ENCODE data around the gene FOXQ1. TPM values are rescaled to one million over a fixed set of nuclear protein-coding genes. Genes with fewer than 3 reads are reported as not detected.

The FOXQ1 gene
- total and polyA plus RNA-seq, 4 donors = 0.28 to 1.1 TPM; not detected in 2

GRCh38 chr6:1335367-1336037, 23.6 kb downstream of the FOXQ1 start:
- Histone ChIP-seq H3K27ac (ENCODE audit: low read depth in 1 of 2, low read length in 2 of 2) (peak overlapping the region; percentile 16 to 36), H3K4me1 (ENCODE audit: control insufficient read depth in 4 of 4, insufficient read depth in 4 of 4, low read length in 3 of 4) (peaks cover 3 to 28% (median 22%) of the 10 kb centered on the region in 4 donors), H3K36me3 (ENCODE audit: control insufficient read depth in 4 of 4, insufficient read depth in 3 of 4, low read depth in 1 of 4, low read length in 3 of 4) (no peaks in the 10 kb centered on the region), H3K9ac (ENCODE audit: low read depth in 1 of 2, low read length in 2 of 2) (no peak overlapping the region), H3K27me3 (ENCODE audit: control insufficient read depth in 4 of 4, insufficient read depth in 4 of 4, low read length in 3 of 4) (peaks cover 0 to 4% (median 0%) of the 10 kb centered on the region in 4 donors), H3K4me3 (ENCODE audit: low read depth in 1 of 3, low read length in 3 of 3) (no peak overlapping the region), H3K9me3 (ENCODE audit: control insufficient read depth in 4 of 4, low read length in 3 of 4) (no peaks in the 10 kb centered on the region)
- TF ChIP-seq TAF1 (conservative IDR thresholded peaks at IDR 0.05) = no peak
- peak; percentile 73 for TF ChIP-seq ZBTB33 (IDR thresholded peaks at IDR 0.05)
- TF ChIP-seq EGR1 (IDR thresholded peaks at IDR 0.05; ENCODE audit: low read depth in 2 of 2) = no peak
- peak; percentile 79 to 93 for TF ChIP-seq RXRA (IDR thresholded peaks at IDR 0.05)
- TF ChIP-seq ATF3 (IDR thresholded peaks at IDR 0.05) = peak; percentile 48
- peak; percentile 67 to 85 for TF ChIP-seq HNF4A (conservative IDR thresholded peaks at IDR 0.05)
- TF ChIP-seq YY1 (IDR thresholded peaks at IDR 0.05) = peak; percentile 85
- TF ChIP-seq REST (IDR thresholded peaks at IDR 0.05) = peak; percentile 55
- peak; percentile 85 for TF ChIP-seq MAX (IDR thresholded peaks at IDR 0.05)
- TF ChIP-seq HNF4G (IDR thresholded peaks at IDR 0.05) = peak; percentile 22
- TF ChIP-seq RAD21 (IDR thresholded peaks at IDR 0.05) = peak; percentile 61 to 66
- TF ChIP-seq NR2F2 (IDR thresholded peaks at IDR 0.05) = no peak
- peak; percentile 66 for TF ChIP-seq SP1 (IDR thresholded peaks at IDR 0.05)
- no peak for TF ChIP-seq FOXA1 (IDR thresholded peaks at IDR 0.05)
- peak; percentile 46 for TF ChIP-seq FOXA2 (IDR thresholded peaks at IDR 0.05)
- no peak for TF ChIP-seq GABPA (IDR thresholded peaks at IDR 0.05 in 1 of 2, conservative IDR thresholded peaks at IDR 0.05 in 1 of 2)
- TF ChIP-seq CTCF (IDR thresholded peaks at IDR 0.05; ENCODE audit: low read depth, low read length, missing input control) = peak; percentile 3
- TF ChIP-seq JUND (IDR thresholded peaks at IDR 0.05) = peak in 1 of 2 donors; percentile 80
- no peak for DNase-seq (ENCODE audit: low spot score)
- 39% methylated on average over 14 of the region's 14 CpGs for WGBS
